SK-N-SH (cell line): ENCODE results near the gene PGGHG. TPM values are rescaled to one million over a fixed set of nuclear protein-coding genes. Genes with fewer than 3 reads are reported as not detected.

Experiments
- CTCF ChIA-PET: fragments of 300-600, 350-600 bp; formaldehyde crosslinking; extraction: SDS; loops from one replicate; lab custom pipeline; 2021; lab: Yijun Ruan, JAX
- POLR2A ChIA-PET: fragments of 350-600 bp; sonication (Branson Sonifier 250); formaldehyde crosslinking; extraction: SDS; loops from one replicate; lab custom pipeline; 2020; ENCODE audit warnings: antibody characterized with exemption, inconsistent platforms; lab: Yijun Ruan, JAX
- DNase-seq: peaks from one replicate; pipeline ENCODE4 v3.0.0; 2012
- H2AFZ ChIP-seq: fragments of 200-600 bp; sonication (generic); 2 replicates; pipeline ENCODE4 v1.8.1; 2016; ENCODE audit warnings: antibody characterized with exemption, mild to moderate bottlenecking, low read depth
- H3F3A ChIP-seq: fragments of 200-600 bp; sonication (generic); replicated peaks from 2 replicates; pipeline ENCODE3; 2016; ENCODE audit warnings: antibody characterized with exemption, mild to moderate bottlenecking; ENCODE audit not compliant: insufficient read depth
- H3K27ac ChIP-seq, 2 experiments: fragments of 200-500 bp in 1 of 2; fragments of 200-600 bp in 1 of 2; sonication (Bioruptor generic) in 1 of 2; sonication (generic), shearing (Covaris generic) in 1 of 2; 2 replicates each; pipeline versions ENCODE4 v1.5.1 to v1.6.1; 2014 to 2016; ENCODE audit warnings: low read depth in 2 of 2, inconsistent platforms in 1 of 2, low read length in 1 of 2, mild to moderate bottlenecking in 1 of 2, mixed read lengths in 1 of 2
- H3K27me3 ChIP-seq: fragments of 200-600 bp; sonication (generic), shearing (Covaris generic); 2 replicates; pipeline ENCODE4 v1.6.1; 2016; ENCODE audit warnings: mixed run types; ENCODE audit not compliant: insufficient read depth
- H3K36me3 ChIP-seq, 2 experiments: fragments of 200-500 bp in 1 of 2; fragments of 200-600 bp in 1 of 2; sonication (Bioruptor generic) in 1 of 2; sonication (generic) in 1 of 2; replicated peaks in 1 of 2; 2 replicates each; pipeline versions ENCODE3 to v1.5.1; 2014 to 2016; ENCODE audit warnings: low read length in 1 of 2, mild to moderate bottlenecking in 1 of 2; ENCODE audit not compliant: insufficient read depth in 2 of 2, control insufficient read depth in 1 of 2
- H3K4me1 ChIP-seq, 2 experiments: fragments of 200-500 bp in 1 of 2; fragments of 200-600 bp in 1 of 2; sonication (Bioruptor generic) in 1 of 2; sonication (generic), shearing (Covaris generic) in 1 of 2; 2 replicates each; pipeline versions ENCODE4 v1.5.1 to v1.6.1; 2014 to 2016; ENCODE audit warnings: low read depth in 1 of 2, low read length in 1 of 2, mixed run types in 1 of 2; ENCODE audit not compliant: insufficient read depth in 2 of 2, control insufficient read depth in 1 of 2
- H3K4me2 ChIP-seq: fragments of 200-600 bp; sonication (generic), shearing (Covaris generic); 2 replicates; pipeline ENCODE4 v1.6.1; 2017; ENCODE audit warnings: mixed run types
- H3K4me3 ChIP-seq, 2 experiments: fragments of 200-500 bp in 1 of 2; fragments of 200-600 bp in 1 of 2; sonication (Bioruptor generic) in 1 of 2; sonication (generic), shearing (Covaris generic) in 1 of 2; 2 replicates each; pipeline versions ENCODE4 v1.5.1 to v1.8.1; 2014 to 2016; ENCODE audit warnings: low read depth in 2 of 2, inconsistent platforms in 1 of 2, low read length in 1 of 2, mild to moderate bottlenecking in 1 of 2, mixed read lengths in 1 of 2, moderate library complexity in 1 of 2
- H3K79me2 ChIP-seq: fragments of 200-600 bp; sonication (generic); 2 replicates; pipeline ENCODE4 v1.8.1; 2017; ENCODE audit warnings: mild to moderate bottlenecking; ENCODE audit not compliant: insufficient read depth
- H3K9ac ChIP-seq: fragments of 200-600 bp; sonication (generic); 2 replicates; pipeline ENCODE4 v1.6.1; 2017; ENCODE audit warnings: mixed run types
- H3K9me2 ChIP-seq: fragments of 200-600 bp; sonication (generic); 2 replicates; pipeline ENCODE4 v1.6.1; 2017; ENCODE audit warnings: mixed run types
- H3K9me3 ChIP-seq: fragments of 200-600 bp; sonication (generic); 2 replicates; pipeline ENCODE4 v1.6.1; 2017; ENCODE audit warnings: mixed run types, mild to moderate bottlenecking, moderate library complexity
- H4K20me1 ChIP-seq: fragments of 200-600 bp; sonication (generic); 2 replicates; pipeline ENCODE4 v1.6.1; 2017; ENCODE audit warnings: mild to moderate bottlenecking, mixed run types; ENCODE audit not compliant: insufficient read depth
- CHD2 ChIP-seq: fragments of 150-350 bp; IDR thresholded peaks from 2 replicates; pipeline ENCODE4 v1.6.1; 2018; ENCODE audit warnings: low read length; ENCODE audit not compliant: partially characterized antibody
- ELF1 ChIP-seq: IDR thresholded peaks from 2 replicates; pipeline ENCODE4 v1.4.0; 2012
- EP300 ChIP-seq, 2 experiments: IDR thresholded peaks; 2 replicates each; pipeline versions ENCODE4 v1.4.0 to v1.6.1; 2012; ENCODE audit warnings: borderline replicate concordance in 1 of 2, low read depth in 1 of 2, low read length in 1 of 2
- FOXM1 ChIP-seq: IDR thresholded peaks from 2 replicates; pipeline ENCODE4 v1.4.0; 2012; ENCODE audit warnings: low read depth, mild to moderate bottlenecking
- GATA2 ChIP-seq: sonication (generic); formaldehyde crosslinking; IDR thresholded peaks from 2 replicates; pipeline ENCODE4 v1.5.0; 2020; ENCODE audit warnings: mild to moderate bottlenecking, missing genetic modification reagents
- IRF3 ChIP-seq: fragments of 150-350 bp; IDR thresholded peaks from 2 replicates; pipeline ENCODE4 v1.6.1; 2016; ENCODE audit warnings: mild to moderate bottlenecking, low read depth, low read length
- NFIC ChIP-seq: IDR thresholded peaks from 2 replicates; pipeline ENCODE4 v1.4.0; 2012; ENCODE audit warnings: borderline replicate concordance
- NRF1 ChIP-seq: IDR thresholded peaks from 2 replicates; pipeline ENCODE4 v1.6.1; 2012; ENCODE audit warnings: low read depth, mild to moderate bottlenecking, low read length
- POLR2AphosphoS5 ChIP-seq: IDR thresholded peaks from 2 replicates; pipeline ENCODE4 v1.6.1; 2012; ENCODE audit warnings: low read depth, low read length
- RFX5 ChIP-seq: IDR thresholded peaks from 2 replicates; pipeline ENCODE4 v1.6.1; 2012; ENCODE audit warnings: mild to moderate bottlenecking, improper control_type of control experiment, low read length
- SMC3 ChIP-seq: IDR thresholded peaks from 2 replicates; pipeline ENCODE4 v1.6.1; 2012; ENCODE audit warnings: low read depth, low read length, improper control_type of control experiment
- TAF1 ChIP-seq: IDR thresholded peaks from 2 replicates; pipeline ENCODE4 v1.6.1; 2012; ENCODE audit warnings: low read depth, mild to moderate bottlenecking, low read length, moderate library complexity, borderline replicate concordance
- TEAD4 ChIP-seq: IDR thresholded peaks from 2 replicates; pipeline ENCODE4 v1.4.0; 2012; ENCODE audit warnings: mild to moderate bottlenecking, borderline replicate concordance; ENCODE audit not compliant: insufficient read depth
- YY1 ChIP-seq: IDR thresholded peaks from 2 replicates; pipeline ENCODE4 v1.4.0; 2012; ENCODE audit warnings: low read depth, mild to moderate bottlenecking
- ZBTB33 ChIP-seq: IDR thresholded peaks from 2 replicates; pipeline ENCODE4 v1.4.0; 2012; ENCODE audit warnings: low read depth, borderline replicate concordance
- WGBS: methylation state at CpG from one replicate; pipeline ENCODE4 v1.1.6; 2017; ENCODE audit warnings: low lambda C conversion rate; 5-methylcytosine and 5-hydroxymethylcytosine counted together
- polyA plus RNA-seq, 3 experiments: library from polyadenylated mRNA; depleted of rRNA; stranded (reverse); fragments of >200 nt; gene quantifications; 2 replicates each; pipeline ENCODE4 v1.2.3, GENCODE V29; 2012
- TF ChIP-seq, protein P1 (sequence below): fragments of 200-600 bp; sonication (generic); IDR thresholded peaks from 2 replicates; pipeline ENCODE4 v1.6.1; 2017; ENCODE audit warnings: antibody characterized with exemption, mild to moderate bottlenecking, moderate library complexity

PGGHG gene
- polyA plus RNA-seq, 1 of the 3 experiments (the other 2 are of a cell fraction), result 19.9 TPM

DNA sequence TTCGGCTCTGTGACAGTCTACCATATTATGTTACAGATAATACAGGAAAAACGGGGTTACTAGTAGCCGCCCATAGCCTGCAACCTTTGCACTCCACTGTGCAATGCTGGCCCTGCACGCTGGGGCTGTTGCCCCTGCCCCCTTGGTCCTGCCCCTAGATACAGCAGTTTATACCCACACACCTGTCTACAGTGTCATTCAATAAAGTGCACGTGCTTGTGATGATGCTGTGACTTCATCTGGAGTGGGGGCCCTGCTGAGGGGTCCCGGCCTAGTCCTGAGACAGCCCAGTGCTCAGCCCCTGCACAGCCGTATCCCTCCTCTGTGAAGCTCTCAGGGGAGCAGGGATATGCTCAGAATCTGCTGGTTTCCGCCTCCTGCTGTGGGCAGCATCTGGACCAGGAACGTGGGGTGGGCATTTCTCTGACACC, 26.1 kb downstream of the PGGHG start:
- Histone ChIP-seq H3K36me3 (no peaks in the 10 kb centered on the region), H3K9me2 (no peaks in the 10 kb centered on the region), H3K4me2 (no peak overlapping the region), H3K9ac (no peak overlapping the region), H4K20me1 (no peaks in the 10 kb centered on the region), H3K27me3 (no peaks in the 10 kb centered on the region), H3K27ac (no peak overlapping the region), H3K4me1 (peaks cover 4 to 9% of the 10 kb centered on the region in 2 experiments; a peak in 2 of 4 replicates), H3F3A (peaks cover 4% of the 10 kb centered on the region), H3K9me3 (no peaks in the 10 kb centered on the region), H2AFZ (no peak overlapping the region), H3K4me3 (no peak overlapping the region), H3K79me2 (peaks cover 6% of the 10 kb centered on the region; the same call in 1 of the 2 replicates)
- WGBS, result 89% methylated on average over 7 of the region's 9 CpGs
- ChIA-PET CTCF (interaction anchor here (0.6 to 0.9 kb wide), 2 partner anchors 49 to 163 kb away, joined by 3 to 4 read pairs; no protein-coding TSS in a partner anchor), POLR2A (no interaction called here)
- no peak for TF ChIP-seq TEAD4
- no peak for TF ChIP-seq POLR2AphosphoS5
- no peak for TF ChIP-seq NFIC
- no peak for TF ChIP-seq RFX5
- TF ChIP-seq TAF1, result no peak
- no peak for TF ChIP-seq FOXM1
- no peak for TF ChIP-seq IRF3
- TF ChIP-seq GATA2, result no peak
- no peak for TF ChIP-seq NRF1
- no peak for TF ChIP-seq CHD2
- TF ChIP-seq SMC3, result no peak
- TF ChIP-seq EP300 (IDR thresholded peaks at IDR 0.05; ENCODE audit: borderline replicate concordance in 1 of 2, low read depth in 1 of 2, low read length in 1 of 2), result no peak
- no peak for TF ChIP-seq ELF1
- no peak for TF ChIP-seq YY1
- TF ChIP-seq, protein P1, sequence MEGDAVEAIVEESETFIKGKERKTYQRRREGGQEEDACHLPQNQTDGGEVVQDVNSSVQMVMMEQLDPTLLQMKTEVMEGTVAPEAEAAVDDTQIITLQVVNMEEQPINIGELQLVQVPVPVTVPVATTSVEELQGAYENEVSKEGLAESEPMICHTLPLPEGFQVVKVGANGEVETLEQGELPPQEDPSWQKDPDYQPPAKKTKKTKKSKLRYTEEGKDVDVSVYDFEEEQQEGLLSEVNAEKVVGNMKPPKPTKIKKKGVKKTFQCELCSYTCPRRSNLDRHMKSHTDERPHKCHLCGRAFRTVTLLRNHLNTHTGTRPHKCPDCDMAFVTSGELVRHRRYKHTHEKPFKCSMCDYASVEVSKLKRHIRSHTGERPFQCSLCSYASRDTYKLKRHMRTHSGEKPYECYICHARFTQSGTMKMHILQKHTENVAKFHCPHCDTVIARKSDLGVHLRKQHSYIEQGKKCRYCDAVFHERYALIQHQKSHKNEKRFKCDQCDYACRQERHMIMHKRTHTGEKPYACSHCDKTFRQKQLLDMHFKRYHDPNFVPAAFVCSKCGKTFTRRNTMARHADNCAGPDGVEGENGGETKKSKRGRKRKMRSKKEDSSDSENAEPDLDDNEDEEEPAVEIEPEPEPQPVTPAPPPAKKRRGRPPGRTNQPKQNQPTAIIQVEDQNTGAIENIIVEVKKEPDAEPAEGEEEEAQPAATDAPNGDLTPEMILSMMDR, result no peak
- TF ChIP-seq ZBTB33, result no peak
- no peak for DNase-seq
